ENCODE measurements around the gene SERPINI1. TPM values are rescaled to one million over a fixed set of nuclear protein-coding genes. Genes with fewer than 3 reads are reported as not detected.

SERPINI1 gene
- polyA plus RNA-seq, 3 donors: 0.12 to 1.6 (median 0.27) TPM

DNA sequence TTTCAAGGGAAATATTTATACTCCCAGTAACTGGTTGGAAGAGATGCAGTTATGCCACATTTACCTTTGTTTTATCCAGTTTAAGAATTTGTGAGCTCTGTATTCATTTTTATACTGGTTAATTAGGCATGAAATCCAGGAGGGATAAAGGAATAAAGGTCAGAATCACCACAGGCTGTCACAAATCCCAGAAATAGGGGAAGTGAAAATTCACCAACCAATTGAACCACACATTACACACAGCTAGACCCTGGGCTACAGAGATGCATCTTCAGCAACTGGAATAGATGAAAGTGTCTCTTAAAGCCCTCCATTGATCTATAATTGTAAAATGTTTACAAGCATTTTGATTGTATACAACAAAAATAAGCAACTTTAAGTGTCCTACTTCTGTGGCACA, 18.5 kb downstream of the SERPINI1 start:
- Histone ChIP-seq H3K9me3 (replicated peaks in 1 of 2; ENCODE audit: control insufficient read depth in 1 of 2, insufficient read depth in 1 of 2, low read length in 2 of 2) (no peaks in the 10 kb centered on the region), H3K4me2 (replicated peaks; ENCODE audit: extremely low read depth, low read length, poor library complexity, severe bottlenecking) (no peak overlapping the region), H3K27ac (ENCODE audit: low read depth in 1 of 2, low read length in 2 of 2) (no peak overlapping the region), H3K4me1 (ENCODE audit: control insufficient read depth in 1 of 2, insufficient read depth in 2 of 2, low read length in 2 of 2) (peaks cover 0 to 3% of the 10 kb centered on the region in 2 donors), H2AFZ (ENCODE audit: insufficient read depth, low read depth, low read length, poor library complexity, severe bottlenecking) (no peak overlapping the region), H3K36me3 (replicated peaks in 1 of 2; ENCODE audit: control insufficient read depth in 1 of 2, insufficient read depth in 2 of 2, low read length in 2 of 2) (no peaks in the 10 kb centered on the region), H3K4me3 (replicated peaks in 1 of 3; ENCODE audit: low read depth in 2 of 3, low read length in 3 of 3) (no peak overlapping the region), H3K9ac (ENCODE audit: insufficient read depth, low read length, poor library complexity, severe bottlenecking) (no peak overlapping the region), H3K27me3 (ENCODE audit: control insufficient read depth in 2 of 2, insufficient read depth in 2 of 2, low read length in 2 of 2) (no peaks in the 10 kb centered on the region), H3K79me2 (ENCODE audit: insufficient read depth, low read length) (no peaks in the 10 kb centered on the region), H4K20me1 (ENCODE audit: insufficient read depth, low read length) (no peaks in the 10 kb centered on the region)
- Mint-ChIP-seq H3K27me3 (ENCODE audit: low read depth in 3 of 3) (peaks cover 0 to 5% (median 2%) of the 10 kb centered on the region in 3 donors), H3K9me3 (no peaks in the 10 kb centered on the region), H3K4me3 (no peak overlapping the region), H3K36me3 (no peaks in the 10 kb centered on the region), H3K27ac (no peak overlapping the region), H3K4me1 (peaks cover 16% of the 10 kb centered on the region)
- intact Hi-C loops (cut with micrococcal nuclease): no loop called here
- DNase-seq: peak in 1 of 3 donors; percentile 7
- TF ChIP-seq, protein P1, sequence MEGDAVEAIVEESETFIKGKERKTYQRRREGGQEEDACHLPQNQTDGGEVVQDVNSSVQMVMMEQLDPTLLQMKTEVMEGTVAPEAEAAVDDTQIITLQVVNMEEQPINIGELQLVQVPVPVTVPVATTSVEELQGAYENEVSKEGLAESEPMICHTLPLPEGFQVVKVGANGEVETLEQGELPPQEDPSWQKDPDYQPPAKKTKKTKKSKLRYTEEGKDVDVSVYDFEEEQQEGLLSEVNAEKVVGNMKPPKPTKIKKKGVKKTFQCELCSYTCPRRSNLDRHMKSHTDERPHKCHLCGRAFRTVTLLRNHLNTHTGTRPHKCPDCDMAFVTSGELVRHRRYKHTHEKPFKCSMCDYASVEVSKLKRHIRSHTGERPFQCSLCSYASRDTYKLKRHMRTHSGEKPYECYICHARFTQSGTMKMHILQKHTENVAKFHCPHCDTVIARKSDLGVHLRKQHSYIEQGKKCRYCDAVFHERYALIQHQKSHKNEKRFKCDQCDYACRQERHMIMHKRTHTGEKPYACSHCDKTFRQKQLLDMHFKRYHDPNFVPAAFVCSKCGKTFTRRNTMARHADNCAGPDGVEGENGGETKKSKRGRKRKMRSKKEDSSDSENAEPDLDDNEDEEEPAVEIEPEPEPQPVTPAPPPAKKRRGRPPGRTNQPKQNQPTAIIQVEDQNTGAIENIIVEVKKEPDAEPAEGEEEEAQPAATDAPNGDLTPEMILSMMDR (IDR thresholded peaks at IDR 0.05): no peak

DNA sequence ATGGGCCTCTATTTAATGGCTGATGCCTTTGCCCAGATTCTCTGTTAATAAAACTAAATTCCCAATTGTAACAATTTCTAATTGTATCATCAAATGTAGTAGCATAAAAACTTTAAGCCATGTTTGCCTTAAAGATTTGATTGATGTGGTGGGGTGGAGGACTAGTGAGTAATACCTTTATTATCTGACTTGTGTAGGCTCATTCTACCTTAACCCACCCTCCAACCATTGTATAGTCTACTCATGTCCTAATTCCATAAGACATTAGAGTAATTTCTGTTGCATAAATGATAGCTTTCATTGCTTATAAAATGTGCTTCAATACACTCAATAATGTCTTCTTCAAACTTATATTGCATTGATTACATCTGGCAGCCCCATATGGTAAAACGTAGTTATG, 25.8 kb downstream of the SERPINI1 start:
- Mint-ChIP-seq H3K4me1 (peaks cover 15% of the 10 kb centered on the region), H3K4me3 (no peak overlapping the region), H3K27me3 (ENCODE audit: low read depth in 3 of 3) (peaks cover 0 to 5% (median 2%) of the 10 kb centered on the region in 3 donors), H3K36me3 (no peaks in the 10 kb centered on the region), H3K27ac (no peak overlapping the region), H3K9me3 (peaks cover 4 to 19% (median 12%) of the 10 kb centered on the region in 7 donors)
- Histone ChIP-seq H3K9ac (ENCODE audit: insufficient read depth, low read length, poor library complexity, severe bottlenecking) (no peak overlapping the region), H2AFZ (ENCODE audit: insufficient read depth, low read depth, low read length, poor library complexity, severe bottlenecking) (no peak overlapping the region), H3K4me2 (replicated peaks; ENCODE audit: extremely low read depth, low read length, poor library complexity, severe bottlenecking) (no peak overlapping the region), H3K36me3 (replicated peaks in 1 of 2; ENCODE audit: control insufficient read depth in 1 of 2, insufficient read depth in 2 of 2, low read length in 2 of 2) (no peaks in the 10 kb centered on the region), H3K27ac (ENCODE audit: low read depth in 1 of 2, low read length in 2 of 2) (no peak overlapping the region), H3K79me2 (ENCODE audit: insufficient read depth, low read length) (no peaks in the 10 kb centered on the region), H3K27me3 (ENCODE audit: control insufficient read depth in 2 of 2, insufficient read depth in 2 of 2, low read length in 2 of 2) (no peaks in the 10 kb centered on the region), H4K20me1 (ENCODE audit: insufficient read depth, low read length) (no peaks in the 10 kb centered on the region), H3K9me3 (replicated peaks in 1 of 2; ENCODE audit: control insufficient read depth in 1 of 2, insufficient read depth in 1 of 2, low read length in 2 of 2) (peaks cover 3 to 9% of the 10 kb centered on the region in 2 donors), H3K4me3 (replicated peaks in 1 of 3; ENCODE audit: low read depth in 2 of 3, low read length in 3 of 3) (no peak overlapping the region), H3K4me1 (ENCODE audit: control insufficient read depth in 1 of 2, insufficient read depth in 2 of 2, low read length in 2 of 2) (peaks cover 7 to 10% of the 10 kb centered on the region in 2 donors)
- WGBS (ENCODE audit: insufficient coverage): no CpG with 5 or more reads among the region's 1 CpG
- intact Hi-C loops (cut with micrococcal nuclease): no loop called here
- DNase-seq: no peak
- TF ChIP-seq, protein P1 (IDR thresholded peaks at IDR 0.05): no peak

Measured in CD14-positive monocyte (primary cell).